ENCODE data around the gene MATN4. TPM values are rescaled to one million over a fixed set of nuclear protein-coding genes. Genes with fewer than 3 reads are reported as not detected.

The MATN4 gene
- total and polyA plus RNA-seq, 2 of the 13 experiments (the other 11 are each of a cell fraction or from before 2014, with no cell fraction given), result not detected

DNA sequence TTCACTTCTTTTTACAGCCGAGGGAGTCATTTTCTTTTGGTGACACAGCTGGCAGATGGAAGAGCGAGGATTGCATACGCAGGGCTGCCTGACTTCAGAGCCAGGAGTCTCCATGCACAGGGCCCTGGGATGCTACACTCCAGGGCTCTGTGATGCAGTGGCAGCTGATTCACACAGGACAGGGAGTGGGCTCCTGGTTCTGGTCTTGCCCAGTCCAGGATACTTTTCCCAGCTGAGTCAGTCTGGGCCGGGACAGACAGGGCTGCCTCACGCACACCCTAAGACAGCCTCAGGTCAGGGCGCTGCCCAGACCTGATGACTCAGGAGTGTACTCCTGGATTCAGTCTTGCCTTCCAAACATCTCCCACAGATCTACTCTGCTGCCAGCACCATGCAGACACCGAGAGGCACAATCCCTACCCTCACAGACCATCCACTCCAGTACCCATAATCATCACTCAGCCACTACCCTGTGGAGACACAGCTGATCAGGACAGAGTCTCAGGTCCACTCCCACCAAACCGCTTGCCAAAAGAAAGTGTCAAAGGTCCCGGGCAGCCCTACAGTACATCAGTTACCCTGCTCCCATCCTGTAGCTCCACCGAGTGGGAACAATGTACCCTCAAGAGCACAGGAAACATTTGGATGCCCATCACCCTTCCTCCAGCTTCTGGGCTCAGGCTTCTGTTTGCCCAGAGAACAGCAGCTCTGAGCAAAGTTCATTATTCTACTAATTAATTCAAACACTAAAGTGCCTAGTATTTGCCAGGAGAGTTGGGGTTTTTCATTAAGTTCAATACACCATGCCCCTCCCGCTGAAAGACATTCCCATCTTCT, 28.6 kb upstream of the MATN4 start (continued):
- TF ChIP-seq, protein P1, sequence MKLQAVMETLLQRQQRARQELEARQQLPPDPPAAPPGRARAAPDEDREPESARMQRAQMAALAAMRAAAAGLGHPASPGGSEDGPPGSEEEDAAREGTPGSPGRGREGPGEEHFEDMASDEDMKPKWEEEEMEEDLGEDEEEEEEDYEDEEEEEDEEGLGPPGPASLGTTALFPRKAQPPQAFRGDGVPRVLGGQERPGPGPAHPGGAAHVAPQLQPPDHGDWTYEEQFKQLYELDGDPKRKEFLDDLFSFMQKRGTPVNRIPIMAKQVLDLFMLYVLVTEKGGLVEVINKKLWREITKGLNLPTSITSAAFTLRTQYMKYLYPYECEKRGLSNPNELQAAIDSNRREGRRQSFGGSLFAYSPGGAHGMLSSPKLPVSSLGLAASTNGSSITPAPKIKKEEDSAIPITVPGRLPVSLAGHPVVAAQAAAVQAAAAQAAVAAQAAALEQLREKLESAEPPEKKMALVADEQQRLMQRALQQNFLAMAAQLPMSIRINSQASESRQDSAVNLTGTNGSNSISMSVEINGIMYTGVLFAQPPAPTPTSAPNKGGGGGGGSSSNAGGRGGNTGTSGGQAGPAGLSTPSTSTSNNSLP (IDR thresholded peaks at IDR 0.05; ENCODE audit: low read depth, low read length), result peak; percentile 44; the same call in 1 of the 2 replicates
- no peak for TF ChIP-seq SIN3A (IDR thresholded peaks at IDR 0.05; ENCODE audit: borderline replicate concordance, low read depth, low read length)
- TF ChIP-seq ZNF207 (IDR thresholded peaks at IDR 0.05; ENCODE audit: borderline replicate concordance), result no peak
- peak; percentile 33; the same call in 1 of the 2 replicates for TF ChIP-seq ZNF143 (CRISPR knock-in tag; IDR thresholded peaks at IDR 0.05)
- TF ChIP-seq, protein P2, sequence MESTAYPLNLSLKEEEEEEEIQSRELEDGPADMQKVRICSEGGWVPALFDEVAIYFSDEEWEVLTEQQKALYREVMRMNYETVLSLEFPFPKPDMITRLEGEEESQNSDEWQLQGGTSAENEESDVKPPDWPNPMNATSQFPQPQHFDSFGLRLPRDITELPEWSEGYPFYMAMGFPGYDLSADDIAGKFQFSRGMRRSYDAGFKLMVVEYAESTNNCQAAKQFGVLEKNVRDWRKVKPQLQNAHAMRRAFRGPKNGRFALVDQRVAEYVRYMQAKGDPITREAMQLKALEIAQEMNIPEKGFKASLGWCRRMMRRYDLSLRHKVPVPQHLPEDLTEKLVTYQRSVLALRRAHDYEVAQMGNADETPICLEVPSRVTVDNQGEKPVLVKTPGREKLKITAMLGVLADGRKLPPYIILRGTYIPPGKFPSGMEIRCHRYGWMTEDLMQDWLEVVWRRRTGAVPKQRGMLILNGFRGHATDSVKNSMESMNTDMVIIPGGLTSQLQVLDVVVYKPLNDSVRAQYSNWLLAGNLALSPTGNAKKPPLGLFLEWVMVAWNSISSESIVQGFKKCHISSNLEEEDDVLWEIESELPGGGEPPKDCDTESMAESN (CRISPR knock-in tag; conservative IDR thresholded peaks at IDR 0.05), result 0 out of 2 replicates have a peak, but pooled peaks have one; percentile 47
- TF ChIP-seq ZNF746 (CRISPR knock-in tag; IDR thresholded peaks at IDR 0.05), result no peak
- TF ChIP-seq HNF4G (IDR thresholded peaks at IDR 0.05; ENCODE audit: borderline replicate concordance, low read depth, low read length), result peak; percentile 76
- no peak for TF ChIP-seq HNF4G (CRISPR knock-in tag; IDR thresholded peaks at IDR 0.05; ENCODE audit: borderline replicate concordance, low read depth)
- no peak for TF ChIP-seq ZNF24 (IDR thresholded peaks at IDR 0.05)
- 0 out of 2 replicates have a peak, but pooled peaks have one; percentile 2 for TF ChIP-seq ZNF296 (CRISPR knock-in tag; conservative IDR thresholded peaks at IDR 0.05)
- 0 out of 2 replicates have a peak, but pooled peaks have one; percentile 6 for TF ChIP-seq HMG20A (CRISPR knock-in tag; IDR thresholded peaks at IDR 0.05; ENCODE audit: borderline replicate concordance)
- TF ChIP-seq ESRRA (CRISPR knock-in tag; IDR thresholded peaks at IDR 0.05; ENCODE audit: low read depth), result no peak
- no peak for TF ChIP-seq HNRNPK (IDR thresholded peaks at IDR 0.05; ENCODE audit: low read depth, low read length, poor library complexity, severe bottlenecking)
- 0 out of 2 replicates have a peak, but pooled peaks have one; percentile 44 for TF ChIP-seq ZC3H4 (CRISPR knock-in tag; IDR thresholded peaks at IDR 0.05; ENCODE audit: borderline replicate concordance)
- TF ChIP-seq TBP (CRISPR knock-in tag; IDR thresholded peaks at IDR 0.05), result no peak
- TF ChIP-seq SMAD3 (CRISPR knock-in tag; IDR thresholded peaks at IDR 0.05), result no peak
- no peak for TF ChIP-seq MAZ (IDR thresholded peaks at IDR 0.05; ENCODE audit: borderline replicate concordance, low read depth, low read length)
- TF ChIP-seq MAZ (CRISPR knock-in tag; IDR thresholded peaks at IDR 0.05; ENCODE audit: low read depth), result peak; percentile 79
- peak; percentile 21 for TF ChIP-seq SMC3 (IDR thresholded peaks at IDR 0.05; ENCODE audit: low read length)
